GM12801 (cell line): ENCODE measurements around the gene MED9.

Source experiments
- CTCF ChIP-seq: IDR thresholded peaks from one replicate; pipeline ENCODE4 v1.5.1; 2011; ENCODE audit warnings: control low read depth; ENCODE audit not compliant: insufficient read length; ENCODE audit errors: extremely low read depth

The MED9 gene

GRCh38 chr17:17497065-17497844 is 20.5 kb downstream of the MED9 start:
- TF ChIP-seq CTCF = no peak

- TF ChIP-seq CTCF = no peak
Observed at GRCh38 chr17:17497845-17498520, 21.2 kb downstream of the MED9 start.

DNA sequence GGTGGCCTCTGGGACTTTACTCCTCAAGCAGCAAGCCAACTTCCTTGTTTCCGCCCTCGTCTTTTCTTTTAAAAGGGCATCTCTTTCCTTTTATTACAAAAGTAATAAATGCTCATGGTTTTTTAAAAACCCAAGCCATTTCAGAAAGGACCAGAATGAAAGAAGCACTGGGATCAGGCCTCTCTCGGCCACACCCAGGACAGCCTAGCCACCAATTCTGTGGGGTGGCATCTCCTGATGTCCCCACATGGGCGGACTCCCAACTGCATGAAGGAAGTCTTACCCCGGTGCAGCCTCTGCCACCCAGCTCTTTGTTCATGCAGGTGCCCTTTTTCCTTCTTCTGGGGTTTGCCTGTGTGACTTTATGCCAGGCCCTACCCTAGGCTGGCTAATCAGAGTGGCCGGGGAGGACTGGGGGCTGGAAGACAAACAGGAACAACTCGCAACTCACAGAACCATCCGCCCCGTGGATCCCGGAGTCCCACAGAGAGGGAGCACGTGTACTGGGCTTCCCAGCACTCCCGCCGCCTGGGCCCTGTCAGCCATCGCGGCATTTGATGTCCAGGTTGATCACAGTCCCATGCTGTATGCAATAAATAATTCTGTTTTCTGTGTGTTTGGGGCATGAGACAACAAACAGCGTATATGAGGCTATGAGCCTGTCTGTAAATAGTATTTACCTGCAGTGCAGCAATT is 22.0 kb downstream of the MED9 start:
- no peak for TF ChIP-seq CTCF

DNA sequence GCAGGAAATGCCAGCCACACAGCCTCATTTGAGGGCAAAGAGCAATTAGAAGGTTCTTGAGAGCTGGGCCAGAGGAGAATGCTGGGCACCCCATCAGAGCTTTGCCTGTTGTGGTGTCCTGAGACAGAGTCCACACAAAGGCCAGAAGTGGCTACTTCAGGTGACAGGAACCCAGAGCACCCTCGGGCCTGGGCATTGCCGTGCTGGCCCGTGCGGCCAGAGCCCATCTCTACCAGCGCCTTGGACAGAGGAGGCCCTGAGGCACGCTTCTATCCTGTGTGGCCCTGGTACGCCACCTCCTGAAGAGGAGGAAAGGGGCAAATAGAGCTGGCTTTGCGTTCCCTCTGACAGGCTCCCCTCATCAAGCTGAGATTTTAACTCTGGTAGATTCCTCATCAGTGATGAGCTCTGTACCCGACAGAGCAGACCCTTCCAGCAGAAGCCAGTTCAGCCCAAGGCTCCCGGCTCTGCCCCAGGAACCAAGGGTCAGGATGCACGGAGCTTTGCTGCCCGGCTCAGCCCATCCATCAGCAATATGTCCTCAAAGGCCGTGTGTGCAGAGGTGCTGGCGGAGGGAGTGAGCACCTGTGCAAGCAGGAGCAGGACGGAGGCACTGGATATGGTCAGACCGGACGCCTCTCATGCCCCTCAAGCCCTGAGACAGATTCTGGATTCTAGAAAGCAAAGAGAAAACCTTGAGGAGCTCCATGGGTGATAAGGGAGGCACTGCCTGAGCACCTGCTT is 22.8 kb downstream of the MED9 start:
- TF ChIP-seq CTCF = no peak

DNA sequence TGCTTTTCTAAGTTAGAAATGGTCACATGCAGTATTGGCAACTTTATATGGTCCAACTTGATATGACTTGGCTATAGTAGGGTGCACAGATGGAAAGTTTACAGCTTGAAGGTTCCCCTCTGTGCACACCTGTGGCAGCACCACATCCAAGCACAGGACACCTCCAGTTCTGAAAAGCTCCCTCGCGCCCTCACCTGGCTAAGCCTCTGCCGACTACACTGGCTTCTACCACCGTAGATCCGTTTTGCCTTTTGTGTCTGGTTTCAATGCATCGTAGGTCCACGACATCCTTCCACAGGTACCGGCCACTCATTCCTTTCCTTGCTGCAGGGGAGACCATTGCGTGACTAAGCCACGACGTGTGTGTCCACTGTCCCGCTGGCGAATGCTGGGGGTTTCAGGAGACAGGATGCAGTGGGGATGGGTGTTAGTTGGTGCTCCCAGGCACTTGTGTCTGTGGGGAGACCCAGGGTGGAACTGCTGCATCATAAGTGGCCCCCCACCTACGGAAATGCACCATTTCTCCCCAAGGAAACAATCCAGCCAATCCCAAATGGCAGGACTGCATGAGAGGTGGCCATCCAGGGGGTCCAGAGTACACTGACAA is 24.3 kb downstream of the MED9 start:
- TF ChIP-seq CTCF = no peak

DNA sequence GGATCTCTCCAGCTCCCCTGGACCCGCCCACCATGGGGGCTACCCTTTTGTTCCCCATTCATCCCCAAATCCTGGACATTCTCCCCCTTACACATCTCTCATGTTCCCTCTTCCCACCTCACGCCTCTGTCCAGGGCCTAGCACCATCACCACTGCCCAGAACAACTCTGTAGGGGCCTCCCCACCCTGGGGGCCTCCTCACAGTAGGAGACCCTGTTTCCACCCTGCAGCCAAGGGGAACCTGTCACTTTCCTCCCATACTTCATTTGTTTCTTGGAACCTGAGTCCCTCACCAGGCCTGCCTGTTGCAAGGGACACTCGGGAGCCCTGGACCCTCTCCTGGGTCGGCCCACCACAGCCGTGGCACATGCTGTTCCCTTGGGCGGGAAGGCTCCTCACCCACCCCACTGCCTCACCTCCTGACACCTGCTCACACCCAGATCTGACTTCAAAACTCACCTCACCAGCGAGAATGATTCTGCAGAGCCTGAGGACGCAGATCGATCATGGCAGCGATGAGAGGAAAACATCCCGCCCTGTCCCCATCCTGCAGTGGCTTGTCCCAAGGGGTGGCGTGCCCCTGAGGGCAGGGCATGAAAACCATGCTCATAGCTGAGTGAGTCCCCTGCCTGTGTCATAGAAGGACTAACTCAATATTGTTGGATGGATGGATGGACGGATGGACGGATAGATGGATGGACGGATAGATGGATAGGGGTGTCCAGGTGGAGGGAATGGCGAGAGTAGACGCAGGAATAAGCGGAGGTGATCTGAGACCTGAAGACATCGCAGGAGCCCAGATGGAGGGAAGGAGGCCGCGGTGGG is 26.2 kb downstream of the MED9 start:
- no peak for TF ChIP-seq CTCF
